SU-DHL-6 (cell line): ENCODE data around the gene APPBP2.

ENCODE experiments used
- EZH2phosphoT487 ChIP-seq: fragments of 200-600 bp; sonication (generic), shearing (Covaris generic); conservative IDR thresholded peaks from 2 replicates; pipeline ENCODE4 v1.6.1; 2018; ENCODE audit warnings: mild to moderate bottlenecking, antibody characterized with exemption, low read length, moderate library complexity, mixed read lengths
- TF ChIP-seq, protein P1 (sequence below): fragments of 200-600 bp; sonication (generic); IDR thresholded peaks from one replicate; pipeline ENCODE4 v1.5.1; 2017; ENCODE audit warnings: antibody characterized with exemption, mild to moderate bottlenecking, low read length, moderate library complexity; ENCODE audit not compliant: insufficient read depth, poor library complexity, severe bottlenecking

- TF ChIP-seq EZH2phosphoT487: no peak
- TF ChIP-seq, protein P1, sequence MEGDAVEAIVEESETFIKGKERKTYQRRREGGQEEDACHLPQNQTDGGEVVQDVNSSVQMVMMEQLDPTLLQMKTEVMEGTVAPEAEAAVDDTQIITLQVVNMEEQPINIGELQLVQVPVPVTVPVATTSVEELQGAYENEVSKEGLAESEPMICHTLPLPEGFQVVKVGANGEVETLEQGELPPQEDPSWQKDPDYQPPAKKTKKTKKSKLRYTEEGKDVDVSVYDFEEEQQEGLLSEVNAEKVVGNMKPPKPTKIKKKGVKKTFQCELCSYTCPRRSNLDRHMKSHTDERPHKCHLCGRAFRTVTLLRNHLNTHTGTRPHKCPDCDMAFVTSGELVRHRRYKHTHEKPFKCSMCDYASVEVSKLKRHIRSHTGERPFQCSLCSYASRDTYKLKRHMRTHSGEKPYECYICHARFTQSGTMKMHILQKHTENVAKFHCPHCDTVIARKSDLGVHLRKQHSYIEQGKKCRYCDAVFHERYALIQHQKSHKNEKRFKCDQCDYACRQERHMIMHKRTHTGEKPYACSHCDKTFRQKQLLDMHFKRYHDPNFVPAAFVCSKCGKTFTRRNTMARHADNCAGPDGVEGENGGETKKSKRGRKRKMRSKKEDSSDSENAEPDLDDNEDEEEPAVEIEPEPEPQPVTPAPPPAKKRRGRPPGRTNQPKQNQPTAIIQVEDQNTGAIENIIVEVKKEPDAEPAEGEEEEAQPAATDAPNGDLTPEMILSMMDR: no peak
Measured at GRCh38 chr17:60471451-60471850, 54.6 kb downstream of the APPBP2 start.
